Endodermal cell (in vitro differentiated cells): Measurements from ENCODE around the gene TM9SF1. TPM values are rescaled to one million over a fixed set of nuclear protein-coding genes. Genes with fewer than 3 reads are reported as not detected.

Source experiments
- DNase-seq: peaks from one replicate; pipeline ENCODE4 v3.0.0-alpha.2; 2017
- H3K27ac ChIP-seq: 2 replicates; pipeline ENCODE4 v1.5.1; 2013; ENCODE audit warnings: mild to moderate bottlenecking, low read depth, low read length, moderate library complexity
- H3K27me3 ChIP-seq: 2 replicates; pipeline ENCODE4 v1.6.1; 2013; ENCODE audit warnings: mild to moderate bottlenecking, low read length, moderate library complexity; ENCODE audit not compliant: insufficient read depth, control insufficient read depth, poor library complexity, severe bottlenecking
- H3K36me3 ChIP-seq: 2 replicates; pipeline ENCODE4 v1.7.0; 2013; ENCODE audit warnings: mild to moderate bottlenecking, low read length, moderate library complexity; ENCODE audit not compliant: control insufficient read depth, insufficient read depth
- H3K4me1 ChIP-seq: one replicate; pipeline ENCODE4 v1.7.0; 2013; ENCODE audit warnings: low read length; ENCODE audit not compliant: control insufficient read depth, insufficient read depth
- H3K4me3 ChIP-seq: 2 replicates; pipeline ENCODE4 v1.5.1; 2013; ENCODE audit warnings: mild to moderate bottlenecking, low read length, moderate library complexity
- H3K9ac ChIP-seq: 2 replicates; pipeline ENCODE4 v1.6.1; 2013; ENCODE audit warnings: mild to moderate bottlenecking, low read length, moderate library complexity; ENCODE audit not compliant: poor library complexity, severe bottlenecking; ENCODE audit errors: extremely low read depth
- H3K9me3 ChIP-seq: 2 replicates; pipeline ENCODE4 v1.6.1; 2013; ENCODE audit warnings: mild to moderate bottlenecking, low read length, moderate library complexity; ENCODE audit not compliant: control insufficient read depth
- H3K27ac Mint-ChIP-seq: 2 replicates; pipeline ENCODE4 v1.8.0; 2020; ENCODE audit warnings: mixed read lengths
- H3K27me3 Mint-ChIP-seq: 2 replicates; pipeline ENCODE4 v1.8.0; 2021; ENCODE audit warnings: mild to moderate bottlenecking, mixed read lengths; ENCODE audit not compliant: insufficient read depth
- H3K36me3 Mint-ChIP-seq: 2 replicates; pipeline ENCODE4 v1.8.0; 2020; ENCODE audit warnings: low read depth, mixed read lengths
- H3K4me1 Mint-ChIP-seq: 2 replicates; pipeline ENCODE4 v1.8.0; 2020; ENCODE audit warnings: mixed read lengths
- H3K4me3 Mint-ChIP-seq: 2 replicates; pipeline ENCODE4 v1.8.0; 2020; ENCODE audit warnings: mild to moderate bottlenecking, moderate library complexity, mixed read lengths
- H3K9me3 Mint-ChIP-seq: 2 replicates; pipeline ENCODE4 v1.8.0; 2020; ENCODE audit warnings: mild to moderate bottlenecking, mixed read lengths
- WGBS, 2 experiments: methylation state at CpG; one replicate each; pipeline versions ENCODE4 v1.1.5 to v1.1.7; 2013; ENCODE audit warnings: missing lambda C conversion rate in 2 of 2, mixed read lengths in 1 of 2; ENCODE audit not compliant: insufficient coverage in 1 of 2, insufficient read length in 1 of 2; 5-methylcytosine and 5-hydroxymethylcytosine counted together
- total RNA-seq, 2 donors: library from RNA; stranded (reverse); fragmentation: NEBNext Ultra II Directional in 1 of 2; extraction: Animal tissue kit (Norgen Biotek cat#: 25700) in 1 of 2; gene quantifications; 2 replicates in 1 of 2; 3 replicates in 1 of 2; pipeline ENCODE4 v1.2.1, GENCODE V29; 2021
- TF ChIP-seq, protein P1 (sequence below): fragments of 200-600 bp; sonication (generic); conservative IDR thresholded peaks from 2 replicates; pipeline ENCODE4 v1.5.0; 2021; ENCODE audit warnings: antibody characterized with exemption, mild to moderate bottlenecking

Gene TM9SF1
- total RNA-seq, 2 donors from 2014 or later, result 37.4 to 40.8 TPM

DNA sequence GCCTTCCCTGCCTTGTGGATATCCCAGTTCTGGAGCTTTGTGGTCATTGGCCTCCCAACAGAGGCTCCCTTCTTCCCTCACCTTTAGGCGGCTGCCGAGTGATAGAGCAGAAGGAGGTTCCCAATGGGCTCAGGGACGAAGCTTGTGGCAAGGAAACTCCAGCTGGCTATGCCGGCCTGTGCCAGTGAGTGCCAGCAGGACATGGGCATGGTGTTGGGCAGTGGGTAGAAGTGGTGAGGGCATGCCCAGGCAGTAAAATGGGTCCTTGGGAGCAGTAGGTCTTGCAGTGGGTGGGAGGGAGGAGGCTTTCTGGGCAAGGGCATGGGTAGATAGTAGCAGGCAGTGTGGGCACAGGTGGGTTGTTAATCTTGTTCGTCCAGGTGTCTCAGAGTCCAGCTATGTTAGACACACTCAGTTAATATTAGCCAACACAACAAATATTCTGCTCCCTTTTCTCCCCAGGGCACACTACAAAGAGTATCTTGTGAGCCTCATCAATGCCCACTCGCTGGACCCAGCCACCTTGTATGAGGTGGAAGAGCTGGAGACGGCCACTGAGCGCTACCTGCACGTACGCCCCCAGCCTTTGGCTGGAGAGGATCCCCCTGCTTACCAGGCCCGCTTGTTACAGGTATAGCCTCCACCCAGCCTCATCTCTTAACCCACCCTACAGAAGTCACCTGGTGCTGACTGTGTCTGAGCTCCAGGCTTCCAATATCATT lies 35.3 kb downstream of the TM9SF1 start:
- H3K4me1 ChIP-seq, result peaks cover 6% of the 10 kb centered on the region
- Mint-ChIP-seq H3K9me3 (no peaks in the 10 kb centered on the region), H3K27me3 (no peaks in the 10 kb centered on the region), H3K4me1 (peaks cover 10% of the 10 kb centered on the region), H3K4me3 (no peak overlapping the region), H3K36me3 (peaks cover 63% of the 10 kb centered on the region), H3K27ac (no peak overlapping the region)
- WGBS, 2 experiments, result 95 to 100% methylated on average over 3 to 11 of the region's 11 CpGs
- H3K9ac ChIP-seq, result no peak overlapping the region
- no peak overlapping the region for H3K27ac ChIP-seq
- no peaks in the 10 kb centered on the region for H3K9me3 ChIP-seq
- no peak overlapping the region for H3K4me3 ChIP-seq
- peaks cover 61% of the 10 kb centered on the region for H3K36me3 ChIP-seq
- H3K27me3 ChIP-seq, result no peaks in the 10 kb centered on the region
- no peak for DNase-seq
- TF ChIP-seq, protein P1, sequence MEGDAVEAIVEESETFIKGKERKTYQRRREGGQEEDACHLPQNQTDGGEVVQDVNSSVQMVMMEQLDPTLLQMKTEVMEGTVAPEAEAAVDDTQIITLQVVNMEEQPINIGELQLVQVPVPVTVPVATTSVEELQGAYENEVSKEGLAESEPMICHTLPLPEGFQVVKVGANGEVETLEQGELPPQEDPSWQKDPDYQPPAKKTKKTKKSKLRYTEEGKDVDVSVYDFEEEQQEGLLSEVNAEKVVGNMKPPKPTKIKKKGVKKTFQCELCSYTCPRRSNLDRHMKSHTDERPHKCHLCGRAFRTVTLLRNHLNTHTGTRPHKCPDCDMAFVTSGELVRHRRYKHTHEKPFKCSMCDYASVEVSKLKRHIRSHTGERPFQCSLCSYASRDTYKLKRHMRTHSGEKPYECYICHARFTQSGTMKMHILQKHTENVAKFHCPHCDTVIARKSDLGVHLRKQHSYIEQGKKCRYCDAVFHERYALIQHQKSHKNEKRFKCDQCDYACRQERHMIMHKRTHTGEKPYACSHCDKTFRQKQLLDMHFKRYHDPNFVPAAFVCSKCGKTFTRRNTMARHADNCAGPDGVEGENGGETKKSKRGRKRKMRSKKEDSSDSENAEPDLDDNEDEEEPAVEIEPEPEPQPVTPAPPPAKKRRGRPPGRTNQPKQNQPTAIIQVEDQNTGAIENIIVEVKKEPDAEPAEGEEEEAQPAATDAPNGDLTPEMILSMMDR, result no peak

- Mint-ChIP-seq H3K36me3 (peaks cover 62% of the 10 kb centered on the region), H3K27me3 (no peaks in the 10 kb centered on the region), H3K27ac (no peak overlapping the region), H3K4me1 (peaks cover 10% of the 10 kb centered on the region), H3K4me3 (no peak overlapping the region), H3K9me3 (no peaks in the 10 kb centered on the region)
- peaks cover 6% of the 10 kb centered on the region for H3K4me1 ChIP-seq
- peaks cover 54% of the 10 kb centered on the region for H3K36me3 ChIP-seq
- TF ChIP-seq, protein P1, result no peak
- 94 to 95% methylated on average over 10 to 12 of the region's 12 CpGs for WGBS, 2 experiments
- no peak overlapping the region for H3K27ac ChIP-seq
- no peak overlapping the region for H3K4me3 ChIP-seq
- no peak overlapping the region for H3K9ac ChIP-seq
- no peaks in the 10 kb centered on the region for H3K9me3 ChIP-seq
- H3K27me3 ChIP-seq, result no peaks in the 10 kb centered on the region
- DNase-seq, result no peak
These were observed 37.9 kb downstream of the TM9SF1 start for GRCh38 chr14:24157331-24157730.

DNA sequence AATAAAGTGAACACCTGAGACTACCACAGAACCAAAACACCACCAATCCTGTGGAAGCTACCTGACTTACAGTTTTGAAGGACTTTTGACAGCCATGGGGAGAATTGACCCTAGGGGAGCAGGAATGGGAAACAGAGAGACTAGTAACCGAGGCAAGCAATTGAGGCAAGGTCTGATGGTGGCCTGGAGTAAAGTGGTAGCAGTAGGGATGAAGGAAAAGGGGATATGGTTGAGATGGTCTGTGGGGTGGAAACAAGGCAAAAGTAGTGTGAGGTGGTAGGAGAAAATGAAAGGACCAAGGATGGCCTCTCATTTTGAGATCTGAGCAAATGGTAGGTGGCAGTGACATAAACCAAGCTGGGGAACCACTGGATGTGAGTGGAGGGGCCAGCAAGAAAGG lies 38.4 kb downstream of the TM9SF1 start:
- H3K4me3 Mint-ChIP-seq, result no peak overlapping the region
- H3K27me3 Mint-ChIP-seq, result no peaks in the 10 kb centered on the region
- H3K4me1 ChIP-seq, result peaks cover 6% of the 10 kb centered on the region
- H3K36me3 Mint-ChIP-seq, result peaks cover 61% of the 10 kb centered on the region
- no peak overlapping the region for H3K27ac ChIP-seq
- TF ChIP-seq, protein P1, result no peak
- peaks cover 58% of the 10 kb centered on the region for H3K36me3 ChIP-seq
- no peak overlapping the region for H3K27ac Mint-ChIP-seq
- no peaks in the 10 kb centered on the region for H3K9me3 ChIP-seq
- WGBS, 2 experiments, result 93 to 100% methylated on average over 1 of the region's 1 CpG
- H3K4me3 ChIP-seq, result no peak overlapping the region
- no peaks in the 10 kb centered on the region for H3K27me3 ChIP-seq
- H3K4me1 Mint-ChIP-seq, result peaks cover 8% of the 10 kb centered on the region
- DNase-seq, result no peak
- H3K9me3 Mint-ChIP-seq, result no peaks in the 10 kb centered on the region
- H3K9ac ChIP-seq, result no peak overlapping the region
